SK-N-SH (cell line): ENCODE results near the gene SYNJ2. TPM values are rescaled to one million over a fixed set of nuclear protein-coding genes. Genes with fewer than 3 reads are reported as not detected.

Source experiments
- CTCF ChIA-PET: fragments of 300-600, 350-600 bp; formaldehyde crosslinking; extraction: SDS; loops from one replicate; lab custom pipeline; 2021; lab: Yijun Ruan, JAX
- POLR2A ChIA-PET: fragments of 350-600 bp; sonication (Branson Sonifier 250); formaldehyde crosslinking; extraction: SDS; loops from one replicate; lab custom pipeline; 2020; ENCODE audit warnings: antibody characterized with exemption, inconsistent platforms; lab: Yijun Ruan, JAX
- DNase-seq: peaks from one replicate; pipeline ENCODE4 v3.0.0; 2012
- H2AFZ ChIP-seq: fragments of 200-600 bp; sonication (generic); 2 replicates; pipeline ENCODE4 v1.8.1; 2016; ENCODE audit warnings: antibody characterized with exemption, mild to moderate bottlenecking, low read depth
- H3F3A ChIP-seq: fragments of 200-600 bp; sonication (generic); replicated peaks from 2 replicates; pipeline ENCODE3; 2016; ENCODE audit warnings: antibody characterized with exemption, mild to moderate bottlenecking; ENCODE audit not compliant: insufficient read depth
- H3K27ac ChIP-seq, 2 experiments: fragments of 200-500 bp in 1 of 2; fragments of 200-600 bp in 1 of 2; sonication (Bioruptor generic) in 1 of 2; sonication (generic), shearing (Covaris generic) in 1 of 2; 2 replicates each; pipeline versions ENCODE4 v1.5.1 to v1.6.1; 2014 to 2016; ENCODE audit warnings: low read depth in 2 of 2, inconsistent platforms in 1 of 2, low read length in 1 of 2, mild to moderate bottlenecking in 1 of 2, mixed read lengths in 1 of 2
- H3K27me3 ChIP-seq: fragments of 200-600 bp; sonication (generic), shearing (Covaris generic); 2 replicates; pipeline ENCODE4 v1.6.1; 2016; ENCODE audit warnings: mixed run types; ENCODE audit not compliant: insufficient read depth
- H3K36me3 ChIP-seq, 2 experiments: fragments of 200-500 bp in 1 of 2; fragments of 200-600 bp in 1 of 2; sonication (Bioruptor generic) in 1 of 2; sonication (generic) in 1 of 2; replicated peaks in 1 of 2; 2 replicates each; pipeline versions ENCODE3 to v1.5.1; 2014 to 2016; ENCODE audit warnings: low read length in 1 of 2, mild to moderate bottlenecking in 1 of 2; ENCODE audit not compliant: insufficient read depth in 2 of 2, control insufficient read depth in 1 of 2
- H3K4me1 ChIP-seq, 2 experiments: fragments of 200-500 bp in 1 of 2; fragments of 200-600 bp in 1 of 2; sonication (Bioruptor generic) in 1 of 2; sonication (generic), shearing (Covaris generic) in 1 of 2; 2 replicates each; pipeline versions ENCODE4 v1.5.1 to v1.6.1; 2014 to 2016; ENCODE audit warnings: low read depth in 1 of 2, low read length in 1 of 2, mixed run types in 1 of 2; ENCODE audit not compliant: insufficient read depth in 2 of 2, control insufficient read depth in 1 of 2
- H3K4me2 ChIP-seq: fragments of 200-600 bp; sonication (generic), shearing (Covaris generic); 2 replicates; pipeline ENCODE4 v1.6.1; 2017; ENCODE audit warnings: mixed run types
- H3K4me3 ChIP-seq, 2 experiments: fragments of 200-500 bp in 1 of 2; fragments of 200-600 bp in 1 of 2; sonication (Bioruptor generic) in 1 of 2; sonication (generic), shearing (Covaris generic) in 1 of 2; 2 replicates each; pipeline versions ENCODE4 v1.5.1 to v1.8.1; 2014 to 2016; ENCODE audit warnings: low read depth in 2 of 2, inconsistent platforms in 1 of 2, low read length in 1 of 2, mild to moderate bottlenecking in 1 of 2, mixed read lengths in 1 of 2, moderate library complexity in 1 of 2
- H3K79me2 ChIP-seq: fragments of 200-600 bp; sonication (generic); 2 replicates; pipeline ENCODE4 v1.8.1; 2017; ENCODE audit warnings: mild to moderate bottlenecking; ENCODE audit not compliant: insufficient read depth
- H3K9ac ChIP-seq: fragments of 200-600 bp; sonication (generic); 2 replicates; pipeline ENCODE4 v1.6.1; 2017; ENCODE audit warnings: mixed run types
- H3K9me2 ChIP-seq: fragments of 200-600 bp; sonication (generic); 2 replicates; pipeline ENCODE4 v1.6.1; 2017; ENCODE audit warnings: mixed run types
- H3K9me3 ChIP-seq: fragments of 200-600 bp; sonication (generic); 2 replicates; pipeline ENCODE4 v1.6.1; 2017; ENCODE audit warnings: mixed run types, mild to moderate bottlenecking, moderate library complexity
- H4K20me1 ChIP-seq: fragments of 200-600 bp; sonication (generic); 2 replicates; pipeline ENCODE4 v1.6.1; 2017; ENCODE audit warnings: mild to moderate bottlenecking, mixed run types; ENCODE audit not compliant: insufficient read depth
- FOXJ3 ChIP-seq: sonication (generic); formaldehyde crosslinking; IDR thresholded peaks from 2 replicates; pipeline ENCODE4 v1.5.1; 2020; ENCODE audit warnings: mild to moderate bottlenecking, missing genetic modification reagents
- TAF1 ChIP-seq: IDR thresholded peaks from 2 replicates; pipeline ENCODE4 v1.6.1; 2012; ENCODE audit warnings: low read depth, mild to moderate bottlenecking, low read length, moderate library complexity, borderline replicate concordance
- TEAD4 ChIP-seq: IDR thresholded peaks from 2 replicates; pipeline ENCODE4 v1.4.0; 2012; ENCODE audit warnings: mild to moderate bottlenecking, borderline replicate concordance; ENCODE audit not compliant: insufficient read depth
- WGBS: methylation state at CpG from one replicate; pipeline ENCODE4 v1.1.6; 2017; ENCODE audit warnings: low lambda C conversion rate; 5-methylcytosine and 5-hydroxymethylcytosine counted together
- polyA plus RNA-seq, 3 experiments: library from polyadenylated mRNA; depleted of rRNA; stranded (reverse); fragments of >200 nt; gene quantifications; 2 replicates each; pipeline ENCODE4 v1.2.3, GENCODE V29; 2012
- TF ChIP-seq, protein P1 (sequence below): IDR thresholded peaks from 2 replicates; pipeline ENCODE4 v1.4.0; 2012; ENCODE audit warnings: low read depth
- TF ChIP-seq, protein P2 (sequence below): fragments of 200-600 bp; sonication (generic); IDR thresholded peaks from 2 replicates; pipeline ENCODE4 v1.6.1; 2017; ENCODE audit warnings: antibody characterized with exemption, mild to moderate bottlenecking, moderate library complexity

Gene SYNJ2
- polyA plus RNA-seq, 1 of the 3 experiments (the other 2 are of a cell fraction) = 40.0 TPM

DNA sequence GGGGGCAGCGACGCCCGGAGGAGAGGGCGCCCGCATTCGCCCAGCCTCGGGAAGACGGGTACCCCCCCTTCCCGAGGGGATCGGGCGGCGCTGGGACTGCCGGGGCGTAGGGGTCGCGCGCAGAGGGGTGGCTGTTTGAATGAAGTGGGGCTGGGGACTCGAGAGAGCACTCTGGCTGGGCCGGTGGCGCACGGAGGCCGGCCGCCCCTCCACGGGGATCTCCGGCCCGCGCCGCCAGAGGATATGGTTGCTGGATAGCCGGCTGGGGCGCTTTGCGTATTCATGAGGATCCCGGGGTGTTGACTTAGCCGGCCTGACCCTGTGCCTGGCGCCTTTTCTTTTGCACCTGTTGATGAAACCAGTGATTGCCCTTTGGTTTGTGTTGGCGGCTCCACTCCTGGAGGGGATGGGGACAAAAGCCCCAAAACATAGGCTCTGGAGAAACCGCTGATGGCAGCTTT, 469 bp downstream of the SYNJ2 start:
- Histone ChIP-seq H3K4me1 (peaks cover 12 to 19% of the 10 kb centered on the region in 2 experiments; a peak in 3 of 4 replicates), H3K36me3 (peaks cover 0 to 9% of the 10 kb centered on the region in 2 experiments), H3K9ac (peak overlapping the region; percentile 88), H4K20me1 (no peaks in the 10 kb centered on the region), H3K4me2 (peak overlapping the region; percentile 89), H3K79me2 (peaks cover 53% of the 10 kb centered on the region), H3F3A (peaks cover 29% of the 10 kb centered on the region), H3K9me3 (no peaks in the 10 kb centered on the region)
- CTCF ChIA-PET = interaction anchor here (0.6 to 3.1 kb wide), 8 partner anchors 9 to 668 kb away, joined by 3 to 19 read pairs (median 4); no protein-coding TSS in a partner anchor
- no peak for TF ChIP-seq TAF1
- TF ChIP-seq TEAD4 = 0 out of 2 replicates have a peak, but pooled peaks have one; percentile 7
- TF ChIP-seq, all 33 proteins: peak for 1
- peak overlapping the region; percentile 64 to 87 for H3K4me3 ChIP-seq
- peak overlapping the region; percentile 49; the same call in 1 of the 2 replicates for H2AFZ ChIP-seq
- WGBS = 17% methylated on average over 13 of the region's 36 CpGs
- POLR2A ChIA-PET = no interaction called here
- H3K9me2 ChIP-seq = no peaks in the 10 kb centered on the region
- H3K27me3 ChIP-seq = no peaks in the 10 kb centered on the region
- peak overlapping the region in 1 of 2 experiments; percentile 39; a peak in 1 of 4 replicates for H3K27ac ChIP-seq
- DNase-seq = peak; percentile 80

DNA sequence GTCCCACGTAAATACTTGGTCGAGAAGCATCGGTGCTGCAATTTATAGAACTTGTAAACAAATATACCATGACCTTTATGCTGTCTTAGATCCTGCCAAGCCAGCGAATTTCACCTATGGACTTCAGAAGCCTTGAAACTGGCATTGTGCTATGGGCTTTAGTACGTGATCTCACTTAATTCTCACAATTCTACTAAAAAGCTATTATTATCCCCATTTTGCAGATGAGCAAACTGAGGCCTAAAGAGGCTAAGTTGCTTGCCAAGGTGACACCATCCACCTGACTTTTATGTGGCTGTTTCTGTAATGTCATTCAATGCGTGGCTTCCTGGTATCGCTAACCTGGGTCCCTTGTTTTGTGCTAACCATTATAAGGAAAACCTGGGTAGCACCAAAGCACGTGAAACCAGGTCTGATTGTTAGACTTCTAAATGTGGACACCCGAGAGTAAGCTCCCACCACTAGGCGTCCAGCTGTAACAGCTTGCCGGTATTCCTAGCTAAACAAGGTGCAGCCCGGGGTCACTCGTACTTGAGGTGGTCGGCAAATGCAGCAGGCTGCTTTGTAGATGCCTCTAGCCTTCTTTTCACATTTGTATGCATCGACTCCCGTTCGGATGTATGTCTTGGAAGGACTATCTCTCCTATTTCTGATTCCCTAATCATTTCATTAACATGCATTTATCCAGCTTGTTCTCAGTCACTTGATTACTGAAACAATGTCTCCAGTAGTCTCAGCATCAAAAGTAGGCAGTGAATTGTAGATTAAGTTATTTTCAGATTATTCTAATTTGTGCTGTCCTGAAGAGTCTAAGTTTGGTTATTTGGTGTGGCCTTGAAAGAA, 1.1 kb downstream of the SYNJ2 start:
- Histone ChIP-seq H3K36me3 (peaks cover 0 to 9% of the 10 kb centered on the region in 2 experiments), H3K4me1 (peaks cover 12 to 19% of the 10 kb centered on the region in 2 experiments; a peak in 3 of 4 replicates), H3K27ac (peak overlapping the region in 1 of 2 experiments; percentile 39; a peak in 2 of 4 replicates), H3K4me2 (peak overlapping the region; percentile 89), H4K20me1 (no peaks in the 10 kb centered on the region), H2AFZ (no peak overlapping the region), H3K4me3 (peak overlapping the region; percentile 64 to 87), H3K9me2 (no peaks in the 10 kb centered on the region), H3K9me3 (no peaks in the 10 kb centered on the region), H3K79me2 (peaks cover 59% of the 10 kb centered on the region), H3F3A (peaks cover 36% of the 10 kb centered on the region), H3K9ac (peak overlapping the region; percentile 88), H3K27me3 (no peaks in the 10 kb centered on the region)
- CTCF ChIA-PET = interaction anchor here (1.0 to 3.1 kb wide), 7 partner anchors 8 to 669 kb away, joined by 3 to 19 read pairs (median 4); no protein-coding TSS in a partner anchor
- TF ChIP-seq, protein P1, sequence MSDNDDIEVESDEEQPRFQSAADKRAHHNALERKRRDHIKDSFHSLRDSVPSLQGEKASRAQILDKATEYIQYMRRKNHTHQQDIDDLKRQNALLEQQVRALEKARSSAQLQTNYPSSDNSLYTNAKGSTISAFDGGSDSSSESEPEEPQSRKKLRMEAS = peak; percentile 10; the same call in 1 of the 2 replicates
- no peak for TF ChIP-seq FOXJ3 (CRISPR knock-in tag)
- TF ChIP-seq, protein P2, sequence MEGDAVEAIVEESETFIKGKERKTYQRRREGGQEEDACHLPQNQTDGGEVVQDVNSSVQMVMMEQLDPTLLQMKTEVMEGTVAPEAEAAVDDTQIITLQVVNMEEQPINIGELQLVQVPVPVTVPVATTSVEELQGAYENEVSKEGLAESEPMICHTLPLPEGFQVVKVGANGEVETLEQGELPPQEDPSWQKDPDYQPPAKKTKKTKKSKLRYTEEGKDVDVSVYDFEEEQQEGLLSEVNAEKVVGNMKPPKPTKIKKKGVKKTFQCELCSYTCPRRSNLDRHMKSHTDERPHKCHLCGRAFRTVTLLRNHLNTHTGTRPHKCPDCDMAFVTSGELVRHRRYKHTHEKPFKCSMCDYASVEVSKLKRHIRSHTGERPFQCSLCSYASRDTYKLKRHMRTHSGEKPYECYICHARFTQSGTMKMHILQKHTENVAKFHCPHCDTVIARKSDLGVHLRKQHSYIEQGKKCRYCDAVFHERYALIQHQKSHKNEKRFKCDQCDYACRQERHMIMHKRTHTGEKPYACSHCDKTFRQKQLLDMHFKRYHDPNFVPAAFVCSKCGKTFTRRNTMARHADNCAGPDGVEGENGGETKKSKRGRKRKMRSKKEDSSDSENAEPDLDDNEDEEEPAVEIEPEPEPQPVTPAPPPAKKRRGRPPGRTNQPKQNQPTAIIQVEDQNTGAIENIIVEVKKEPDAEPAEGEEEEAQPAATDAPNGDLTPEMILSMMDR = peak; percentile 59
- WGBS = 67% methylated on average over 17 of the region's 17 CpGs
- POLR2A ChIA-PET = no interaction called here
- DNase-seq = no peak
